GM19193 (cell line): ENCODE results near the gene FGGY.

Source experiments
- POLR2A ChIP-seq: IDR thresholded peaks from 4 replicates; pipeline ENCODE4 v1.6.1; 2011; ENCODE audit not compliant: insufficient read depth, insufficient read length; ENCODE audit errors: extremely low read depth

Gene FGGY

DNA sequence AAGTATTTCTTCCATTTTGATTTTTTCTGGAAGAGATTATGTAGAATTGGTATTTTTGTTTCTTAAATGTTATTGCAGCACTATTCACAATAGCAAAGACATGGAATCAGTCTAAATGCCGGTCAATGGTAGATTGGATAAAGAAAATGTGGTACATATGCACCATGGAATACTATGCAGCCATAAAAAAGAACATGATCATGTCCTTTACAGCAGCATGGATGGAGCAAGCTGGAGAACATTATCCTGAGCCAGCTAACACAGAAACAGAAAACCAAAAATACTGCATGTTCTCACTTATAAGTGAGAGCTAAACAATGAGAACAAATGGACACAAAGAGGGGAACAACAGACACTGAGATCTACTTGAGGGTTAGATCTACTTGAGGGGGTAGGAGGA lies 5.4 kb downstream of the FGGY start:
- no peak for TF ChIP-seq POLR2A

DNA sequence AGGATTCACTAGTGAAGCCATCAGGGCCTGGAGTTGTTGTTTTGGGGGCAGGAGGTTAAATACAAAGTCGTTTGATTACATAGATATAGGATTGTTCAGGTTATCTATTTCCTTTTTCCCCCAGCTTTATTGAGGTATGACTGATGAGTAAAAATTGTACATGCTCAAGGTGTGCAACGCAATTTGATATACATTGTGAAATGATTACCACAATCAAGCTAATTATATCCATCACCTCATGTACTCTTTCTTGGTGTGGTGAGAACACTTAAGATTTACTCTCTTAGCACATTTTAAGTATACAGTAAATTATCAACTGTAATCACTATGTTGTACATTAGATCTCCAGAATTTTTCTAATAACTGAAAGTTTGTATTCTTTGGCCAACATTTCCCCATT lies 6.0 kb downstream of the FGGY start:
- TF ChIP-seq POLR2A, result no peak

DNA sequence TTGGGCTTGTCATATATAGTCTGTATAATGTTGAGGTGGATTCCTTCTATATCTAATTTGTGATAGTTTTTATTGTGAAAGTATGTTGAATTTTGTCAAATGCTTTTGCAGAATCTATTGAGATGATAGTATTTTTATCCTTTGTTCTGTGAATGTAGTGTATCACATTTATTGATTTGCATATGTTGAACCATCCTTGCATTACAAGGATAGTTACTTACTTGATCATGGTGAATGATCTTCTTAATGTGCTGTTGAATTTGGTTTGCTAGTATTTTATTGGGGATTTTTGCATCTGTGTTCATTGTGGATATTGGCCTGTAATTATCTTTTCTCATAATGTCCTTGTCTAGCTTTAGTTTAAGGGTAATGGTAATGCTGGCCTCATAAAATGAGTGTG lies 8.3 kb downstream of the FGGY start:
- no peak for TF ChIP-seq POLR2A

DNA sequence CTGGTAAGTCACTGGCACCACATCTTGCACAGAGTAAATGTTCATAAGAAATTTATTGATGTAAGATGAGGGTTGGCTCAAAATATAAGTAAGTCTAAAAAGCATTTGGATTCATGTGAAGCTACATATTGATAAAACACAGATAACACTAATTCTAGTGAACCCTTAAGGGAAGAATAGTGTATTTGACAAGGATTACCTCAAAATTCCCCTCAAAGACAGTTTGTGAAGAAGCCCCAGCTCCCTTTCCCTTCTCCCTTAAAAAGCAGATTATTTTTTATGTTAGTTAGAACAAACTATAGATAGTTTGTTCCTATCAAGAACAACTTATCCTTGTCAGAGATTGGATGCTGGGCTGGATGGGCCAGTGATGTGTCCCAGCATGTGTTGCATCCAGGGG lies 10.7 kb downstream of the FGGY start:
- no peak for TF ChIP-seq POLR2A

DNA sequence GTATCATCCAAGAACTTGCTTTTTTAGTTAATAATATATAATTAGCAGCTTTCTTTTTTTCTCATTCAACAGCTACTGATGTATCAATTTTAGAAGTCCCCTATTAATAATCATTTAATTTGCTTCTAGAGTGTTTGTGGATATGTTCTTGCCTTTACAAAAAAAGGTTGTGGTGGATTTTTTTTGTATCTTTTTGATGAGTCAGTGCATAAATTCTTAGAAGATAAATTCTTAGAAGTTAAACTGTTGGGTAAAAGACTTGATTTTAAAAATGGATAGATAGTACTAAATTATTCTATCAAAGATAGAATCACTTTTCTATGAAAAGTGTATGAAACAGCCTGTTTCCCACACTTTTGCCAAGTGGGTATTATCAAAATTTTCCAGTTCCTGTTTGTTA lies 11.9 kb downstream of the FGGY start:
- TF ChIP-seq POLR2A, result no peak

DNA sequence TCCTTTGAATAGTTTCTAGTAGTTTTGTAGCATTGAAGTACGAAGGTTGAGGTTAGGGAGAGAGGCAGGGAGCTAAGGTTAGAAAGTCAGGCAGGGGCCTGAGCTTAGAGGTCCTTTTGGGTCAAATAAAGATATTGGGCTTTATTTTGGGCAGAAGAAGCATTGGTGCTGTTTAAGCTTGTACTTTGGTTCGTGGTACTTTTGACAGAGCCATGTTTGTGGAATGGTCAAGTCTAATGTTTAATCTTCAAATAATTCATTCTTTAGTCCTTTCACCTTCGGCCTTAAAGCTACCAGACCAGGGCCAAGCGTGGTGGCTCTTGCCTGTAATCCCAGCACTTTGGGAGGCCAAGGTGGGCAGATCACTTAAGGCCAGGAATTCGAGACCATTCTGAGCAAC lies 12.5 kb downstream of the FGGY start:
- no peak for TF ChIP-seq POLR2A

DNA sequence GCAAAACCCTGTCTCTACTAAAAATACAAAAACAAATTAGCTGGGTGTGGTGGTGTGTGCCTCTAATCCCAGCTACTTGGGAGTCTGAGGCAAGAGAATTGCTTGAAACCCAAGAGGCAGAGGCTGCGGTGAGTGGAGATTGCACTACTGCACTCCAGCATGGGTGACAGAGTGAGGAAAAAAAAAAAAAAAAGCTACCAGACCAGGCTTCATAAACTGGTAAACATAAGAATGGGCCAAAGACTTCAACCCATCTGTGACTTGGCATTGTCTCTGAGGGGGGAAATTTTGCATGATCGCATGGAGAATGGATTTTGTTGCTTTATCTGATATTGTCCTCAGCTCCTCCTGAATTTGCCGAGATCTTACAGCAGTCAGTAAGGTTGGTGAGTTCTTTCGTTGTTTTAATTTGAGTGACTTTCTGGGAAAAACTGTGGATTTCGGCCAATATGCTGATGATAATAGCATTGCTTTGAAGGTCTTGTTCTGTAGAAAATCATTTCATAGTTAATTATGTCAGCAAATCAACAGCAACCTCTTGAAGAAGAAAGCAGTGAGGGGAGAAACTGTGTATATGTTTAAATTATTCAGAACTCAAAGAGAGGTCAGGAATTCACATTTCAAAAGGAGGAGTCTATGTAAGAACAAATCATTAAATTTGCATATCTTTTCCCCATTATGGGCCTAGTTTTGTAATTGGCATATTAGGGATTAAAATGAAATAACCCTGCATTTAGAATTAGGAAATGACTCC lies 13.1 kb downstream of the FGGY start:
- no peak for TF ChIP-seq POLR2A

DNA sequence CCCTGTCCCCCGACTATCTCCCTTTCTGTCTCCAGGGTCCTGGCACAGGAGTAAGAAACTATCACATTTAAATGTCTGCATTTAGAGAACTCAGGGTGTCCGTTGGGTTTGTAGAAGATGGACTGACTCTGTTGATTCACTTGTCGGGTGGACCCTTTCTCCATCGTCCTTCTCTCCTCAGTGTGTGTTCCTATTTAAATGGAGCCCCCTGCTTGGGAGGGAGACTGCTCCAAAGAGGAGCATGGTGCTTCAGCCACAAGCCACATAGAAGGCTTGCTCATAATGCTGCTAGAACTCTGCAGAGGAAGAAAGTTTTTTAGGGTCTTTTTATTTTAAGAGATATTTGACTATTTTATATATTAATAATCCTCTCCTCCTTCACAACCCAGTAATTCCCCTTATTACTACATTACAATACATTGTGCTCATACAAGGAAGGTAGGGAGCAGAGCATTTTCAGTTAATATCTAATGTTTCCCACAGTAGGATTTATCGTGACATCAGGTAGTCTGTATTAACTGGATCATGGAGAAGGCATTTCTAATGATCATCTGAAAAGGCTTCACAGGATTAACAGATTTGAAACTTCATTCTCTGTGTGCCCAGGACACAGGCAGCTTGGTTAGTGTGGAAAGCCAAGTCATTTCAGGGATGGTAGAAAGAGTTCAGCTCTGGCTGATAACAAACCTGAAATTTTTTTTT lies 13.8 kb downstream of the FGGY start:
- TF ChIP-seq POLR2A, result no peak

DNA sequence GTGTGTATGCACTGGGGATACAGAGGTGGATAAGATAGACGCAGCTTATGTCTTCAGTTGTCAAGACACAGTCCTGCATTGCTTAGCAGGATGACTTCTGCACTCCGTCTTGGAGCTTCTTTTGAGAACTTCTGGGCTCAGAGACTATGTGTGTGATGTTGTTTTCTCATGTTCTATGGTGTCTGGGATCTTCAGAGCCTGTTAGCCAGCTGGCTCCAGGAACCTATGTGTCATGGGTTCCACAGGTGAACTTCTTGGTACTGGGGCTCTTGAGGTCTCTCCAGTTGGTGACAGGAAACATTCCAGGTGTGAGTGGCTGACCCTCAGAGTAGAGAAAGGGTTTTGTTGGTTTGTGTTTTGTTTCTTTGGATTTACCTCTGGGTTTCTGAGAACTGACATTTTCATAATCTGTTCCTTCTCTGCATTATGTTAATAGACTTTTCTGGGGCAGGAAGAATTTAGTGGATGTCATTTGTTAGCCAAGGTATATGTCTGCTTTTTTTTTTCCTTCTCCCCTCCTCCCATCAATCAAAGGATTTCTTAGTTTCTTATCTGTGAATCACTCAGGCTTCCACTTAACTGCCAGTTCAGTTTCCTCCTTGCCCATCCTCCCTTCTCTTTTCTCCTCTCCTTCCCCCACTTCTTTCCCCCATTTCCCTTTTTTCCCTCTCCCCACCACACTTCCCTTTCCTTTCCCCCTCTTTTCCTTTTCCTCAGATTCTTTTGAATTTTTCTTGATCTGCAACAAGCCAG lies 18.1 kb downstream of the FGGY start:
- no peak for TF ChIP-seq POLR2A

DNA sequence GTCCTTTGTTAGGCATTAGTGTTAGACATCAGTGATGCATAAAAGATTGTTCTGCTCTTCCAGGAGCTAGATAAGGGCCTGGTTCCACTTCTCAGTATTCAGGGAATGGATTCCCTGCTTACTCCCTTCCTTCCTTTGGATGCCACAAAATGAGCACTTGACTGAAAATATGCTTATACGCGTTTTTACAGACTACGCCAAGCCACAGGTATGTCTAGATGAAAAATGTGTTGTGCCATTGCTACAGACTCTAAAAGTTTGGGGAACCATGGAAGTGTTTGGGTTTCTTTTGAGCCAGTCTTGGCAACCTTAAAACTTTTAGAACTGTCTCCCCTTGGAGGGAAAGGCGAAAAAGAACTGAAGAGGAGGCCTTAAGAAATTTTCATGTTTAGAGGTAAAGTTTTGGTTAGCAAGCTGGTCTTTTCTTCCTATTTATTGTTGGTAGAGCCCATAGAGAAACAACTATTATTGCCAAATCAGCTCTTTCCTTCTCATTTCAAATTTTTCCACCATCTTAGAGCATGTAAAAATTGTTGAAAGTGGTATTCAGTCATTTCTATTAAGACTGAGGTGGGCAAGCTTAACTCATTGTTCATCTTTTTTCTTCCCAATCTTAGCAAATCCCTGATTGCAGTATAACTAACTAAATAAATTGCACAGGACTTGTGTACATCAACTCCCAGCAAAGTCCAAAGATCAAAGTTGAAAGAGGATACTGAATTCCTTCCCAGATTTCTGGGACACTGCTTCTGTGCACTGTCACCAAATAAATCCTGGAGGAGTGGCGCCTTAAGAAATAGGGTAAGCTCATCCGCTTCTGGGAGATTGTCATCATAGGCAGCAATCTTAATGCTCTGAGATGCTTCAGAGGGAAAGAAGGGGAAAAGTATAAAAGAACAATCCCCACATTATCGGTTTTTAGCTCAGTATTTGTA lies 18.9 kb downstream of the FGGY start:
- TF ChIP-seq POLR2A, result no peak

DNA sequence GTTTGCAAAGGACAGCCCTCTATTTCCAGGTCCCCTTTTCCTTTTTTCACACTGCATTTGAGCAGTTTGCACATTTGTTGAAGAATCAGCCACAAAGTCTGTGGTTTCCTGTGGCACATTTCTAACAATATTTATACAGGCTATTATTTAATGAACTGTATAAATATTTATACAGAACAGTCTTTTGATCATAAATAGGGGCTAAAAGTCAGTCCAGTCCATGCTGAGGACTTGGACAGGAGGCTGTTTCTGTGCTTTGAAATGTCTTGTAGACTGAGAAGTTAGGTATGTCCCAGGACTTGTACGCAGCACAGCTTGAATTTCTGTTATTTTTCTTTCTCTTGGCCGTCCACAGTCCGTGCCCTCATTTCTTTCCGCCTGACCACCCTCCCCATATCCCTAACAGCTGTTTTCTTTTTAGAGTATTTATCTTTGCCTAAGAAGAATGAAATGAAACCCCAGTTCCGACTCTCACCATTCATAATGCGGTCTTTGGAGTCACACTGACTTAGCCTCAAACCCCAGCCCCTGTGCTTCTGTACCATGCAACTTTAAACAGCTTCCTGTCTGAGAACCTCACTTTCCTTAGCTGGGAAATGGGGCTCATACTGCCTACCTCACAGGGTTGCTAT lies 19.7 kb downstream of the FGGY start:
- TF ChIP-seq POLR2A, result no peak

DNA sequence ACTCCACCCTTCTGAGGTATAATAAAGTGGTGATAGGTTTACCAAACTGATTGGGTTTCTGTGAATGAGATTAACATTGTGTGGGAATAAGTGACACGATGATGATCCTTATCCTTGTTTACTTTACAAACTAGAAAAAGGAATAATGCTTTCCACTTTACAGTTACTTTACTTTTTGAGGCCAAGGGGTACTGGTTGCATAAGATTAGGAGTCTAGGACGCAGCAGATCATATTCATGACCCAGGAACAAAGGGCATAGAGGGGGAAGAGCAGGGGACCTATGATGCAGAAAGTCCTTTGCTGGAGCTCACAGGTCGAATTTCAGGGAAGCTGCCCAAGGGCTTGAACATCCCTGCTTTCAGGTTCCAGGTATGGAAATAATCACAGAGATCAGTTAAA lies 20.4 kb downstream of the FGGY start:
- no peak for TF ChIP-seq POLR2A

DNA sequence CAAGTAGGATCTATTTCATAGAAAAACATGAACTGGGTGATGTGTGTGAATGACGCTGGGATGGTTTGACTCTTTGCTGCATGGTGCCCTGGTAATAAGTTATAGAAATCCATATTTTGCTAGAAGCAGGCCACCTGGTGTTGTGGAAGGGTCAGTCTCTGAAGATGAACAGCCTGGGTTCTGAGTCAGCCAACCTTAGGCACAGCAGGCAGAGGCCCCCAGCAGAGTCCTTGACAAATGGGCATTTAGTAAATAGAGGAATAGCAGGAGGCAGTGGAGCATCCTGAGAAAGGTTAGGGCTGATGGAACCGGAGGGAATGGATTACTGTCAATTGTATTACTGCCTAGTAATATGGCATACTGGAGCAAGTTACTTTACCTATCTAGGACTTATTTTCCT lies 20.9 kb downstream of the FGGY start:
- TF ChIP-seq POLR2A, result no peak

DNA sequence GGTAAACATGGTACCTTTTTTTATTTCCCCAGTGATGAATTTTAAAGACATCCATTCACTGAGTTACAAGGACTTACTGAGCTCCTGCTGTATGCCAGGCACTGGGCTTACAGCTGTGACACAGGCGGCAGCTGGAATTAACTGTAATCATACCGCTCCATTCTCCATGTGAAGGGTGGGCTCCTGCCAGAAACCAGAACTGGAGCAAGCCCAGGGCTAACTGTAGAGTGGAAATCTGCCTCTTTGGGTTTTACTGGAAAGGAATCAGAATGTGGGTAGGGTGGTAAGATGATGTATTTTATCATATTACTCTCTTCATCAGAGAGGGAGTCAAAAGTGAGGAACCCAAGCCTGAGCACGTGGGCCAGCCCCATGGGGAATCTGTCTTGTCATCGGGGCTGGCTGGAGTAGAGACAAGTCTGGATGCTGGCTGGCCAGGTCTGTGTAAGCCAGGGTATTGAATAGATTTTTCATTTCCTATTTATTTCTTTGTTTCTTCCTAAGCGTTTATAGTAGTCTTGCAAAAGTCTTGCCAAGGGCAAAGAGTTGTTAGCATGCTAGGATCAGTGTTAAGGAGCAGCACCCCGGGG lies 21.5 kb downstream of the FGGY start:
- no peak for TF ChIP-seq POLR2A
